ENCODE measurements around the gene C9orf152. TPM values are rescaled to one million over a fixed set of nuclear protein-coding genes. Genes with fewer than 3 reads are reported as not detected.
"Not testable (repeated sequence)": the region's sequence is repeated elsewhere in the genome, so short reads cannot be mapped to it uniquely, and the experiment has no call there.

Gene C9orf152
- total RNA-seq, 1 donor from 2014 or later = not detected

GRCh38 chr9:110220809-110221208 lies 12.8 kb upstream of the C9orf152 start:
- no peak for DNase-seq (ENCODE audit: missing footprints)
- intact Hi-C loops (cut with DNase I) = no loop called here
- no peak for ATAC-seq

- ATAC-seq = no peak
- intact Hi-C loops (cut with DNase I) = loop anchor here (5.0 kb wide), 2 partner anchors 35 to 315 kb away; no protein-coding TSS in a partner anchor
- no peak for DNase-seq (ENCODE audit: missing footprints)
Observed at GRCh38 chr9:110217656-110218099, 9.7 kb upstream of the C9orf152 start.

DNA sequence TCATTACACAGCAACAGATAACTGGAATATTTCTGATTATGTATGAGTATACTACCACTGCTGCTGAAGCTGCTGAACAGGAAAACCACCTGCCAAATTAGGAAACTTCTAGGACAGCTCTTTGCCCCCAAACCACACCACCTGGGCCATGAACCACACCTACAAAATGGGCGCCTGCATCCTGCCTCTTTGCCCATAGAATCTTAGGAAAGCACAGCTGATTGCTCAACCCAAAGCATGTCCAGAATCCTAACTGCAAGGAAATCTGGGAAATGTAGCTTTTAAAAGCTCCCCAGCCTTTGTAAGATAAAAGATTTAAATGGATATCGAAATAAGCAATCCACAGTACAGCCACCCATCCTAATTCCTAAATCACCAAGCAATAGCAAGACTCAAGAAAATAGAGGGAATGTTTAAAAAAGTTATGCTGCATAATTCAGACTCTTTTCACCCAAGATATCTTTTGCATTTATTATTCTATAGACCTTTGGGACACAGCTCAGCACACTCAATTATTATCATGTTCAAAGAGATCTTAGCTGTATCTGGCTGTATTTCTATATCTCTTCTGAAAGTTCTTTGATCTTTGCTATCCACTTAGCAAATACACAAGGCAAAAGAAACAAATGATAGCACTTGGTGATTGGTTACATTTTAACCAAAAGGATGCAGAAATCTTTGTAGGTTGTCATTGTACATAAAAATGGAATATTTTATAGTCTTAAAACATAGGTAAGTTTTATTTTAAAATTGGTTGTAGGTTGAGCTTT lies 6.8 kb upstream of the C9orf152 start:
- ATAC-seq (no peak), DNase-seq (ENCODE audit: missing footprints) (no peak)
- intact Hi-C loops (cut with DNase I) = loop anchor here (5.0 kb wide), 2 partner anchors 32 to 312 kb away; no protein-coding TSS in a partner anchor

GRCh38 chr9:110214090-110214489 lies 6.1 kb upstream of the C9orf152 start:
- no peak for ATAC-seq
- intact Hi-C loops (cut with DNase I) = no loop called here
- DNase-seq (ENCODE audit: missing footprints) = no peak

GRCh38 chr9:110213413-110214044 lies 5.6 kb upstream of the C9orf152 start:
- intact Hi-C loops (cut with DNase I) = no loop called here
- DNase-seq (ENCODE audit: missing footprints) (no peak), ATAC-seq (no peak)

DNA sequence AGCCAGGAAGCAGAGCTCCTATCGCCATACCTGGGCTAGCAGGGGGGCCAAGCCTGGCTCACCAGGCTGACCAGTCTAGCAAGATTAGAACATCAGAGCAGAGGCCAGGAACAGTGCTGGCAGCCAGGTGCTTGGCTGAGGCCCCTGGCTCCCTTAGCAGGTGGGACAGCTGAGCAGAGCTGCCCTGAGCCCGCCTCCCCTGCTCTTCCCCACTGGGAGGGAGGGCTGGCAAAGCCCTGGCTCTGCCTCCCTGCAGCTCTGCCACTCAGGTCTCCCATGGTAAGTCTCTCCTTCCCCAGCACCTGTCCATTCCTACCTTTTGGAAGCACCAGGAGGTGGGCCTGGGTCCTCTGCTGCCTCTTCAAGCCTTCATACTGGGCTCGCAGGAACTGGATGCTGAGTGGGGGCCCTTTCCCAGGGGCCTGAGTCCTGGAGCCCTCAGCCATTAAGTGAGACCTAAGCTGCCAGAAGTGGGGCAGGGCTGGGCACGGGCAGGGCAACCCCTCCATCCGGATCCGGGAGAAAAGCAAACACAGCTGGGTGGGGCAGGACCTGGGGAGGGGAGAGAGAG lies 803 bp downstream of the C9orf152 start:
- ATAC-seq (no peak), DNase-seq (ENCODE audit: missing footprints) (no peak)
- intact Hi-C loops (cut with DNase I) = no loop called here

DNA sequence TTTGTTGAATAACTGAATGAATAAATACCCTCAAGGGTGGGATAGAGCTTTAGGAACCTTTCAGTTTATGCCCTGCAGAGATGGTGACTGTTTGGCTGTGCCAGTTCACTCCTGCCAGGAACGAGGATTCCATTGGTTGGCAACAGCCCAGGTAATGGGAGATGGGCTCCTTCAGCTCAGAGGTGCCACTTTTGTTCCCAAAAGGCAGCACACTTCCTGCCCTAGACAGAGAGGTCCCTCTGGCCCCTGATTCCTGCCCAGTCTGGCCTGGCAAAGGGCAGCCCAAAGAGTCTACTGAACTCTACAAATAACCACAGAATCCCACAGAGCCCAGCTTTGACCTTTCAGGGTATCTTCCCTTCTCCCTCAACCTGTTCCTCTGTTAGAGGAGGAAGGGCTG lies 1.6 kb downstream of the C9orf152 start:
- intact Hi-C loops (cut with DNase I) = no loop called here
- ATAC-seq = no peak
- no peak for DNase-seq (ENCODE audit: missing footprints)

GRCh38 chr9:110205612-110206011 lies 2.3 kb downstream of the C9orf152 start:
- ATAC-seq; DNase-seq (ENCODE audit: missing footprints); intact Hi-C loops (cut with DNase I): not testable (repeated sequence)

- intact Hi-C loops (cut with DNase I) = no loop called here
- DNase-seq (ENCODE audit: missing footprints) (no peak), ATAC-seq (no peak)
Observed at GRCh38 chr9:110202232-110202631, 5.7 kb downstream of the C9orf152 start.

GRCh38 chr9:110199643-110200042 lies 8.3 kb downstream of the C9orf152 start:
- DNase-seq (ENCODE audit: missing footprints) = no peak
- no peak for ATAC-seq
- intact Hi-C loops (cut with DNase I) = no loop called here

DNA sequence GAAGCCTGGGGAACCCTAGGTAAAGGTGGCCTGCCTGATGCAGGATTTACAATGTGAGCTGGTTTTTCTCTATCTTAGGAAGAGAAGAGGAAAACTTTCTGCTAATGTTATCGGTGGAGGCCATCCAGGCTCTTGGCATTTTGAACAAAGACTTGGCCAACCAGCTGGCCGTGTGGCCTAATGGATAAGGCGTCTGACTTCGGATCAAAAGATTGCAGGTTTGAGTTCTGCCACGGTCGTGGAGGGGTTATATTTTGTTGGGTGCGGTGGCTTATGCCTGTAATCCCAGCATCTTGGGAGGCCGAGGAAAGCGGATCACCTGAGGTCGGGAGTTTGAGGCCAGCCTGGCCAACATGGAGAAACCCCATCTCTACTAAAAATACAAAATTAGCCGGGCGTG lies 9.6 kb downstream of the C9orf152 start:
- ATAC-seq (no peak), DNase-seq (ENCODE audit: missing footprints) (no peak)
- intact Hi-C loops (cut with DNase I) = no loop called here

- intact Hi-C loops (cut with DNase I) = no loop called here
- ATAC-seq (no peak), DNase-seq (ENCODE audit: missing footprints) (no peak)
Observed at GRCh38 chr9:110197330-110198187, 10.4 kb downstream of the C9orf152 start.

- ATAC-seq; DNase-seq (ENCODE audit: missing footprints); intact Hi-C loops (cut with DNase I): not testable (repeated sequence)
Observed at GRCh38 chr9:110196084-110196499, 11.9 kb downstream of the C9orf152 start.

DNA sequence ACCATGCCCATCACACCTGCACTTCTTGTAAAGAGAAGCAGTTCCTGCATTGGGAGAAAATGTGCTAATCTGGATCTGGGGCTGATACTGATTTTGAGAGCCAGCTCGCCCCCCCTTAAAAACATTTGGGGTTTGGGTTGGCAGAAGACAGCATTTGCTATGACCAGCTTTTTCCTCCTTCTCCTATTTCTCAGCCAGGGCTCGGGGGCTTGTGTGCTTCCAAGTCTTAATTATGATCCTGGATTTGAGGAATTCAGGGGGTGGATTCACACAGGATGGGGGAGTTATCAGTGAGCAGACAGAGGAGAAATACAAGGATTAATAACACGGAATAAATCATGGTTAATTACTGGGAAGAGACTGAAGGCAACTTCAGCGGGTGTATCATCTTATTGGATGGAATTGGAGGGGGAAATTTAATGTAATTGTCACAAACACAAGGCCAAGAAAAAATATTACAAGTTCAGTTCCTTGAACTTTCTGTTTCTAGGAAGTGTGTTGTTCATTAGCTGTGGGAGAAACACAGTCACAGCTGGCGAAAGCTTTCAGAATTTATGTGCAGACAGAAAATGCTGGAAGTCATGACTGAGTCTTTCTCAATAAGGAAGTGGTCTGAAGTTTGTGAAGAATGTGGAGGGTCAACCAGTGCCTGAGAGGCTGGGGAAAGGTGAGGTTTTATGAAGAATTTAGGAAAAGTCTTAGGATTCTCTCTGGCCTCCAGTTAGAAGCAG lies 15.3 kb downstream of the C9orf152 start:
- intact Hi-C loops (cut with DNase I) = no loop called here
- ATAC-seq (no peak), DNase-seq (ENCODE audit: missing footprints) (no peak)

DNA sequence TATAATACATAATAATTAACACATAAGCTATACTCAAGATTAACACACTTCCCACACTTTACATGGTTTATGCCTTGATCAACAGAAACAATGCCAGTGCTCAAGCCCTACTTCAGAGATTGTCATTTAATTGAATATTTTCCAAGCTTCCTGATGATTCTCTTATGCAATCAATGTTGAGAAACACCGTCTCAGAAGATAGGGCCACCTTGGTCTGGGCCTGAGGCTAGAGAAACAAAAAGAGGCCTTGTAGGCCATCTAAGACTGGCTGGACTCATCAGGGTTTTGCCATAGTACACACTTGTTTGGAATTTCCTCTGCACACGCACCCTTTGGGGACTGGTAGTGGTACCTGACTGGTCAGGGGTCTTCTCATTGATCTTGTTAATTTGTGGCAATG lies 16.3 kb downstream of the C9orf152 start:
- no peak for ATAC-seq
- intact Hi-C loops (cut with DNase I) = no loop called here

GRCh38 chr9:110189559-110190320 lies 18.2 kb downstream of the C9orf152 start:
- intact Hi-C loops (cut with DNase I) = loop anchor here (5.0 kb wide), 1 partner anchor 433 kb away; no protein-coding TSS in a partner anchor
- no peak for ATAC-seq

More for the DNA sequence above, 16.3 kb downstream of the C9orf152 start:
- DNase-seq (ENCODE audit: missing footprints) = no peak

GRCh38 chr9:110188991-110189390 lies 19.0 kb downstream of the C9orf152 start:
- DNase-seq (ENCODE audit: missing footprints) (no peak), ATAC-seq (peak; percentile 69)
- intact Hi-C loops (cut with DNase I) = loop anchor here (5.0 kb wide), 1 partner anchor 433 kb away; no protein-coding TSS in a partner anchor

More at GRCh38 chr9:110189559-110190320, 18.2 kb downstream of the C9orf152 start:
- no peak for DNase-seq (ENCODE audit: missing footprints)

Measured in Right ventricle myocardium inferior (tissue), 1 donor.